HEK293 (cell line): ENCODE data around the gene STRIP1.

Experiments
- CTCF ChIA-PET: fragments of 350-600 bp; formaldehyde crosslinking; extraction: SDS; loops from one replicate; lab custom pipeline; 2021; ENCODE audit warnings: antibody characterized with exemption; lab: Yijun Ruan, JAX
- POLR2A ChIA-PET: fragments of 300-600 bp; formaldehyde crosslinking; extraction: SDS; loops from one replicate; lab custom pipeline; 2020; ENCODE audit warnings: antibody characterized with exemption, inconsistent platforms; lab: Yijun Ruan, JAX
- H3K27ac ChIP-seq: fragments of 200-500 bp; sonication (Bioruptor generic); 2 replicates; pipeline ENCODE4 v1.5.1; 2014; ENCODE audit warnings: low read depth, low read length, control low read depth, inconsistent platforms; ENCODE audit errors: extremely low read depth
- H3K36me3 ChIP-seq, 2 experiments: fragments of 200-500 bp in 1 of 2; sonication (Bioruptor generic) in 1 of 2; 1 replicate in 1 of 2; 2 replicates in 1 of 2; pipeline ENCODE4 v1.5.1; 2014 to 2017; ENCODE audit warnings: inconsistent platforms in 2 of 2, low read length in 2 of 2; ENCODE audit not compliant: control insufficient read depth in 2 of 2, insufficient read depth in 1 of 2
- H3K4me1 ChIP-seq: fragments of 200-500 bp; sonication (Bioruptor generic); 2 replicates; pipeline ENCODE4 v1.5.1; 2014; ENCODE audit warnings: mild to moderate bottlenecking, low read length, inconsistent platforms; ENCODE audit not compliant: control insufficient read depth, insufficient read depth
- H3K4me3 ChIP-seq: 2 replicates; pipeline ENCODE4 v1.5.1; 2011; ENCODE audit warnings: low read depth, mild to moderate bottlenecking, control low read depth, low read length, moderate library complexity
- H3K9me3 ChIP-seq: fragments of 200-500 bp; sonication (Bioruptor generic); 2 replicates; pipeline ENCODE4 v1.5.1; 2014; ENCODE audit warnings: low read depth, low read length, inconsistent platforms; ENCODE audit not compliant: control insufficient read depth, insufficient read depth
- GLI2 ChIP-seq: fragments of 450-650 bp; formaldehyde crosslinking; IDR thresholded peaks from 2 replicates; pipeline ENCODE4; 2017; ENCODE audit warnings: missing biosample characterization, missing genetic modification characterization, low read depth, borderline replicate concordance
- KLF9 ChIP-seq: fragments of 450-650 bp; formaldehyde crosslinking; IDR thresholded peaks from 2 replicates; pipeline ENCODE4 v1.5.1; 2016; ENCODE audit warnings: missing biosample characterization, missing genetic modification characterization, low read depth
- MYNN ChIP-seq: fragments of 450-650 bp; formaldehyde crosslinking; IDR thresholded peaks from 2 replicates; pipeline ENCODE4 v1.5.1; 2016; ENCODE audit warnings: missing biosample characterization, missing genetic modification characterization, borderline replicate concordance
- OVOL3 ChIP-seq: fragments of 450-650 bp; formaldehyde crosslinking; IDR thresholded peaks from 2 replicates; pipeline ENCODE4 v1.5.1; 2016; ENCODE audit warnings: missing biosample characterization, missing genetic modification characterization
- PRDM1 ChIP-seq: fragments of 450-650 bp; formaldehyde crosslinking; IDR thresholded peaks from 2 replicates; pipeline ENCODE4; 2016; ENCODE audit warnings: missing biosample characterization, missing genetic modification characterization
- PRDM10 ChIP-seq: fragments of 450-650 bp; formaldehyde crosslinking; IDR thresholded peaks from 2 replicates; pipeline ENCODE4 v1.5.1; 2016; ENCODE audit warnings: missing biosample characterization, missing genetic modification characterization
- SALL2 ChIP-seq: fragments of 450-650 bp; formaldehyde crosslinking; IDR thresholded peaks from 2 replicates; pipeline ENCODE4 v1.5.0; 2017; ENCODE audit warnings: missing biosample characterization, mild to moderate bottlenecking, missing genetic modification characterization, borderline replicate concordance
- TRIM28 ChIP-seq: IDR thresholded peaks from 2 replicates; pipeline ENCODE4 v1.6.1; 2011; ENCODE audit warnings: low read length, control low read depth, borderline replicate concordance
- ZBTB11 ChIP-seq: fragments of 450-650 bp; formaldehyde crosslinking; conservative IDR thresholded peaks from 2 replicates; pipeline ENCODE4 v1.5.1; 2016; ENCODE audit warnings: low read depth, missing biosample characterization, missing genetic modification characterization
- ZIC2 ChIP-seq: fragments of 450-650 bp; formaldehyde crosslinking; IDR thresholded peaks from 2 replicates; pipeline ENCODE4 v1.5.1; 2016; ENCODE audit warnings: missing biosample characterization, missing genetic modification characterization
- ZNF10 ChIP-seq: fragments of 450-650 bp; formaldehyde crosslinking; IDR thresholded peaks from 2 replicates; pipeline ENCODE4 v1.5.1; 2017; ENCODE audit warnings: missing biosample characterization, missing genetic modification characterization
- ZNF121 ChIP-seq: fragments of 450-650 bp; formaldehyde crosslinking; IDR thresholded peaks from 2 replicates; pipeline ENCODE4 v1.5.1; 2016; ENCODE audit warnings: missing biosample characterization, missing genetic modification characterization
- ZNF146 ChIP-seq: fragments of 450-650 bp; formaldehyde crosslinking; IDR thresholded peaks from 2 replicates; pipeline ENCODE4 v1.5.1; 2016; ENCODE audit warnings: missing biosample characterization, missing genetic modification characterization
- ZNF184 ChIP-seq: fragments of 450-650 bp; IDR thresholded peaks from 2 replicates; pipeline ENCODE4 v1.5.1; 2018; ENCODE audit warnings: missing biosample characterization, mild to moderate bottlenecking, missing genetic modification characterization
- ZNF24 ChIP-seq: fragments of 450-650 bp; formaldehyde crosslinking; IDR thresholded peaks from 2 replicates; pipeline ENCODE4 v1.5.1; 2016; ENCODE audit warnings: missing biosample characterization, missing genetic modification characterization
- ZNF248 ChIP-seq: fragments of 450-650 bp; formaldehyde crosslinking; IDR thresholded peaks from 2 replicates; pipeline ENCODE4 v1.5.1; 2017; ENCODE audit warnings: missing biosample characterization, missing genetic modification characterization
- ZNF280C ChIP-seq: fragments of 450-650 bp; formaldehyde crosslinking; IDR thresholded peaks from 2 replicates; pipeline ENCODE4 v1.5.1; 2016; ENCODE audit warnings: missing biosample characterization, missing genetic modification characterization
- ZNF292 ChIP-seq: fragments of 450-650 bp; formaldehyde crosslinking; IDR thresholded peaks from 2 replicates; pipeline ENCODE4 v1.5.1; 2016; ENCODE audit warnings: low read depth, missing biosample characterization, missing genetic modification characterization, borderline replicate concordance
- ZNF324 ChIP-seq: fragments of 450-650 bp; formaldehyde crosslinking; IDR thresholded peaks from 2 replicates; pipeline ENCODE4 v1.5.1; 2016; ENCODE audit warnings: missing biosample characterization, missing genetic modification characterization
- ZNF335 ChIP-seq: fragments of 450-650 bp; formaldehyde crosslinking; conservative IDR thresholded peaks from 2 replicates; pipeline ENCODE4 v1.5.1; 2016; ENCODE audit warnings: missing biosample characterization, missing genetic modification characterization
- ZNF514 ChIP-seq: fragments of 450-650 bp; formaldehyde crosslinking; IDR thresholded peaks from 2 replicates; pipeline ENCODE4 v1.5.1; 2016; ENCODE audit warnings: missing biosample characterization, missing genetic modification characterization
- ZNF585B ChIP-seq: fragments of 450-650 bp; formaldehyde crosslinking; IDR thresholded peaks from 2 replicates; pipeline ENCODE4 v1.5.1; 2016; ENCODE audit warnings: missing biosample characterization, missing genetic modification characterization
- ZNF596 ChIP-seq: fragments of 450-650 bp; IDR thresholded peaks from 2 replicates; pipeline ENCODE4 v1.5.0; 2018; ENCODE audit warnings: missing biosample characterization, mild to moderate bottlenecking, missing genetic modification characterization, moderate library complexity
- ZNF621 ChIP-seq: fragments of 450-650 bp; formaldehyde crosslinking; IDR thresholded peaks from 2 replicates; pipeline ENCODE4 v1.5.1; 2017; ENCODE audit warnings: missing biosample characterization, missing genetic modification characterization
- ZNF626 ChIP-seq: fragments of 450-650 bp; sonication (Bioruptor Pico); formaldehyde crosslinking; IDR thresholded peaks from 2 replicates; pipeline ENCODE4 v1.5.1; 2018; ENCODE audit warnings: missing biosample characterization, missing genetic modification characterization, inconsistent platforms
- ZNF664 ChIP-seq: fragments of 450-650 bp; formaldehyde crosslinking; IDR thresholded peaks from 2 replicates; pipeline ENCODE4 v1.5.1; 2016; ENCODE audit warnings: missing biosample characterization, missing genetic modification characterization
- ZNF701 ChIP-seq: fragments of 450-650 bp; formaldehyde crosslinking; IDR thresholded peaks from 2 replicates; pipeline ENCODE4 v1.5.1; 2016; ENCODE audit warnings: missing biosample characterization, missing genetic modification characterization
- ZNF776 ChIP-seq: fragments of 450-650 bp; formaldehyde crosslinking; IDR thresholded peaks from 2 replicates; pipeline ENCODE4 v1.5.0; 2017; ENCODE audit warnings: missing biosample characterization, missing genetic modification characterization, borderline replicate concordance
- ZNF785 ChIP-seq: fragments of 450-650 bp; formaldehyde crosslinking; IDR thresholded peaks from 2 replicates; pipeline ENCODE4 v1.5.1; 2016; ENCODE audit warnings: missing biosample characterization, missing genetic modification characterization
- ZNF830 ChIP-seq: fragments of 450-650 bp; IDR thresholded peaks from 2 replicates; pipeline ENCODE4 v1.5.0; 2018; ENCODE audit warnings: missing biosample characterization, missing genetic modification characterization, low read depth, mild to moderate bottlenecking, moderate library complexity

The STRIP1 gene

GRCh38 chr1:110033421-110033820 lies 1.0 kb upstream of the STRIP1 start (continued):
- TF ChIP-seq PRDM10 (tag by site-specific recombination), result no peak
- no peak for TF ChIP-seq ZNF585B
- no peak for TF ChIP-seq ZNF596 (tag by site-specific recombination)
- TF ChIP-seq PRDM1, result no peak
- TF ChIP-seq KLF9 (tag by site-specific recombination), result no peak
- TF ChIP-seq ZNF514 (tag by site-specific recombination), result no peak
- TF ChIP-seq ZNF292 (tag by site-specific recombination), result no peak
- TF ChIP-seq ZNF621 (tag by site-specific recombination), result no peak

GRCh38 chr1:110034040-110034450 lies 379 bp upstream of the STRIP1 start:
- peak overlapping the region; percentile 80 for H3K4me3 ChIP-seq
- peaks cover 0 to 23% of the 10 kb centered on the region in 2 experiments; a peak in 2 of 3 replicates for H3K36me3 ChIP-seq
- peaks cover 4% of the 10 kb centered on the region; the same call in 1 of the 2 replicates for H3K4me1 ChIP-seq
- ChIA-PET POLR2A (interaction anchor here (1.3 to 1.9 kb wide), 8 partner anchors 9 to 548 kb away, joined by 3 to 13 read pairs (median 6); partner anchors contain the start of genes AHCYL1 and RBM15), CTCF (interaction anchor here (0.6 to 4.5 kb wide), 5 partner anchors 19 to 404 kb away, joined by 3 to 34 read pairs (median 5); no protein-coding TSS in a partner anchor)
- H3K9me3 ChIP-seq, result no peaks in the 10 kb centered on the region
- no peak overlapping the region for H3K27ac ChIP-seq
- no peak for TF ChIP-seq ZNF10 (tag by site-specific recombination)
- no peak for TF ChIP-seq ZNF585B
- TF ChIP-seq ZNF335 (tag by site-specific recombination), result no peak
- no peak for TF ChIP-seq ZNF280C (tag by site-specific recombination)
- no peak for TF ChIP-seq ZNF830 (tag by site-specific recombination)
- no peak for TF ChIP-seq ZNF776 (tag by site-specific recombination)
- no peak for TF ChIP-seq GLI2
- TF ChIP-seq MYNN, result no peak
- TF ChIP-seq ZNF785, result no peak
- no peak for TF ChIP-seq ZNF626 (tag by site-specific recombination)
- no peak for TF ChIP-seq ZBTB11 (tag by site-specific recombination)
- TF ChIP-seq ZIC2, result no peak
- TF ChIP-seq ZNF146 (tag by site-specific recombination), result no peak
- TF ChIP-seq ZNF121 (tag by site-specific recombination), result no peak
- TF ChIP-seq ZNF184, result no peak
- TF ChIP-seq ZNF248 (tag by site-specific recombination), result no peak
- TF ChIP-seq SALL2 (tag by site-specific recombination), result no peak
- TF ChIP-seq ZNF24, result 0 out of 2 replicates have a peak, but pooled peaks have one; percentile 67
- no peak for TF ChIP-seq ZNF701 (tag by site-specific recombination)
- no peak for TF ChIP-seq ZNF664 (tag by site-specific recombination)
- TF ChIP-seq ZNF324, result 0 out of 2 replicates have a peak, but pooled peaks have one; percentile 47
- 0 out of 2 replicates have a peak, but pooled peaks have one; percentile 65 for TF ChIP-seq TRIM28
- TF ChIP-seq OVOL3 (tag by site-specific recombination), result no peak
